NCI-H460 (cell line): ENCODE data around the gene NOTCH4. TPM values are rescaled to one million over a fixed set of nuclear protein-coding genes. Genes with fewer than 3 reads are reported as not detected.
"Not testable (repeated sequence)": the region's sequence is repeated elsewhere in the genome, so short reads cannot be mapped to it uniquely, and the experiment has no call there.

Experiments
- DNase-seq: peaks from one replicate; pipeline ENCODE4 v3.0.0-alpha.2; 2016; ENCODE audit warnings: low read depth; ENCODE audit errors: extremely low read depth
- total RNA-seq: library from RNA; depleted of rRNA; stranded (reverse); fragments of >200 nt; shearing (Covaris generic); gene quantifications from 2 replicates; pipeline ENCODE4 v1.2.3, GENCODE V29; 2014

NOTCH4 gene
- total RNA-seq, 1 experiment from 2014 or later, result 1.5 TPM

DNA sequence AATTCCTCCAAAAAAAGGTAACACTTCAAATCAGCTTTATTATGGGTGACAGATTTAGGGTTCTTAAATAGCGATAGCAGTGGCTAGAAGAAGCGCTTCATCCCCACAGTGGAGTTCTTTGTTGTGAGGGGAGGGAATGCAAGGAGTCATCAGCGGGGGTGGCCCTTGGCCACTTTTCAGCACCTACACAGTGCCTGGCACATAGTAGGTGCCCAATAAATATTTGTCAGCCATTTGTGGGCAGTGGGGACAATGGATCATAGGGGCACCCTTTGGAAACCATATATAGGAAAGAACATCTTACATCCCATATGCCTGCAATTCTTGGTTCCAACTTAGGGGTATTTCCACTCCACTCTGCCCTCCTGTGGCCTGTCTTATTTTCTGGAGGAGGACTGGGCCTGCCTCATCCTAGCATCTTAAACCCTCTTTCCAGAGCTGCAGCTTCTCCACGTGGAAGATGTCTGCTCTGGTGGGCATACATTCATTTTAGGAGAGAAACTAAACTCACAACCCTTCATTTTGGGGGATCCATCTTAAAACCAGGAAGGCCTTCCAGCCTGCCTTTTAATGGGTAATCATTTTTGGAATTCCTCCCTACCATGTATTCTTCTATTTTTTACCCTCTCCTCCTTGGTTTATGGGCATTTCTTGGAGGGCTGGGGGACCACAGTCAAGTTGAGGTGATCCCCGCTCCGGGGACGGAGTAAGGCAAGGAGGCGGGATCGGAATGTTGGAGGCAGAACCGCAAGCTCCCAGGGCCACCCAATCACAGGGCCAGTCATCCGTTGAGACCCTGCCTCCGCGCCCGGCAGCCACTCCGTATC is 28.8 kb downstream of the NOTCH4 start:
- peak; percentile 27 for DNase-seq

DNA sequence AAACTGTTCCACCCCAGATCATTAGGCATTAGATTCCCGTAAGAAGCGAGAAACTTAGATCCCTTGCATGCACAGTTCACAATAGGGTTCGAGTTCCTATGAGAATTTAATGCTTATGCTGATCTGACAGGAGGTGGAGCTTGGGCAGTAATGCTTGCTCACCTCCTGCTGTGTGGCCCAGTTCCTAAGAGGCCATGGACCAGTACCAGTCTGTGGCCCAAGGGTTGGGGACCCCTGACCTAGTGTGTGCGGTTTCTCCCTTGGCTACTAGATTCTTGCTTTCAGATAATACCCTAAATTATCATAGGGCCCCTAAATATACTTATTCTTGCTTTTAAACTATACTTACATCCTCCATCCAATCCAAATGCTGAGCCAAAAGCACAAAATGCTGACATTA is 29.5 kb downstream of the NOTCH4 start:
- no peak for DNase-seq

DNA sequence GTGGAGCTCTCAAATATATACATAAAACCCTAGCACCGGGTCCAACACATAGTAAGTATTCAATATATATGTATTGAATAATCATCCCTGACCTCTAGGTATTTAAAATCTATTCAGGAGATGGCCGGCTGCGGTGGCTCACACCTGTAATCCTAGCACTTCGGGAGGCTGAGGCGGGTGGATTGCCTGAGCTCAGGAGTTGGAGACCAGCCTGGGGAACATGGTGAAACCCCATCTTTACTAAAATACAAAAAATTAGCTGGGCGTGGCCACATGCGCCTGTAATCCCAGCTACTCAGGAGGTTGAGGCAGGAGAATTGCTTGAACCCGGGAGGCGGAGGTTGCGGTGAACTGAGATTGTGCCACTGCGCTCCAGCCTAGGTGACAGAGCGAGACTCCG is 30.8 kb downstream of the NOTCH4 start:
- DNase-seq, result not testable (repeated sequence)

DNA sequence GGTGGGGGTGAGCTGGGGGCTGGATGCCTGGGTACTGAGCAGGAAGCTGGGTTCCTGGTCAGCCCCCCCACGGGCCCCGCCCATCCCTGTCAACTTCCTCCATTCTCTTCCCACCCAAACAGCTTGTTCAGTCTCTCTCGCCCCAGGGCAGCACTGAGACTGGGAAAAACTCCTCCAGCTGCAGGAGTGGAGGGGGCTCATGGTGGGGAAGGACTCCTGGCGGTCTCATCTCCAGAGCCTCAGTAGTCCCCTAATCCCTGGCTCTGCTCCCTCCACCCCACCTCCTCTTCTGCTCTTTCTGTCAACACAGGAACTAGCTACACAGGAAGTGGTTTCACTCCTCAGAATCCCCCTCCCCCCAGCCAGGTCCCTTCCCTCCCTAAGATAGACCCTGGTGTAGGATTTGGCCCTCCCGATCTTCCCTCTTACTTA is 31.2 kb downstream of the NOTCH4 start, which contains the start of gene GPSM3:
Gene GPSM3 (minus strand): TSS at position 36 of the 432 bp plus-strand sequence. CDS start 130 bp downstream, outside the sequence.
- DNase-seq, result no peak

DNA sequence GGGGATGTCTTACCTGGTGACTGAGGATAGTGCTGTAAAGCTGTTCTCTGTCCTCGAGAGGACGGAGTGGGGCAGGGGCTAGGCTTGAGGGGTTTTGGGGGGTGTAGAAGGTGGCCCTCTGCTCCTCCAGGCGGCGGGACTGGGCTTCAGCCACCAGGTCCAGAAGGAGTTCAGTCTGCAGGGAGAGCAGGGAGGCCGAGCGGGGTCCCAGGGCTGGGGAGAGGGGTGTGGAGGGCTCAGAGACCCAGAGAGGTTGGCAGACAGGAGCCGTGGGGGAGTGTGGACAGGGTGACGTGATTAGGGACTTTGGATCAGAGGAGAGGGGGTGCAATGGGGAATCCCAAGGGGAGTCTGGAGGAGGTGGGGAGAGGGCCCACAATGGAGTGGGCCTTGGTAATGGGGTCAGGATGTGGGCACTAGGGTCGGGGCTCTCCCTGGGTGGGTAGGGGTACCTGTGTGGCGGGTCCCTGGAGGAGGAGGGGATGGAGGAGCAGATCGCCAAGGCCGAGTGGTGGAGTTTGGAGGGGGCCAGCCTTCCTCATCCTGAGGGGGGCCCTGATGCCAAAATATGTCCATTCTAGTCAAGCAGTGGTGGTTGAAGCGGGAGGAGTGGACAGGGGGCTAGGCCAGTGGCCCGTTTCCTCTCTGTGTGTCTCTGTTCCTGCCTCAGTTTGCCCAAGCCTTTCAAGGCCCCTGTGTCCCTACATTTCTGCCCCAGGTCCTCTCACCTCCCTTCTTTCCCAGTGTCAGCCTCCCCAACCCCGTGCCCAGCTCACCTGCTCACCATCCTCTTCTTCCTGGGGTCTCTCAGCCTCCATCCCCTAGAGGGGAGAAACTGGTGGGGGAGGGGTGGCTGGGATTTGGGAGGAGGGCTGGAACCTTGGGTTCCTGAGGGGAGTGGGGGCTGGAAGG is 31.9 kb downstream of the NOTCH4 start:
- DNase-seq, result no peak

DNA sequence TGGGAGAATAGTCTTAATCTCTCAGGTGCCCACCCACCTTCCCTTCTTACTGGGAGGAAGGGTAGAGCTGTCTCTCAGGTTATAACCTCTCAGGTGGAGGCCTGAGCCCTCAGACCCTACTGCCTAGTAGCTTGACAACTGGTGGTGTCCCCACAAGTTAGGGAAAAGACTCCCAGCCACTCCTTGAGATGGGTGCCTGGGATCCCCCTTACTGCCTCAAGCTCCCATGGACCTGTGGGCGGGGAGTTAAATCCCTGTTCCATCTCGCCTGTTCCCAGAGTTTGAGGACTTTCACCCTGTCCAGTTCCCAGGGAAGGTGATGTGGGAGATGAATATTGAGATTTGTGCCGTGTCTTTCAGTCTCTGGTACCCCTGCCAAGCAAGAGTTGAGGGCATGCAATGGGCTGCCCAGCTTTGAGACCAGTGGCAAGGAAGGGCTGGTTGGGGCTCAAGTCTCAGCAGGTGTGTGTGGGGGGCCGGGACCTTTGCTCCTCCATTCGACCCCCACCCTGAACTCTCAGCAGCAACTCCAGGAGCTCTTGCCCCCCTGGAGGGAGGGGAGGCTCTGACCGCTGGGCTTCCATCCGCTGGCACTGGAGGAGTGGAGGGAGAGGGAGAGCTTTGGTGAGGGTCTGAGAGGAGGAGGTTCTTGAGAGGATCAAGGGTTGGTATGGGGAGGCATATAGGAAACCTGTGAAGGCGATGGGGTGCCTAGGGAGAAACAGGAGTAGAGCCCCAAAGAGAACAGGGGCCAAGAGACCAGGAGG is 32.8 kb downstream of the NOTCH4 start:
- no peak for DNase-seq

DNA sequence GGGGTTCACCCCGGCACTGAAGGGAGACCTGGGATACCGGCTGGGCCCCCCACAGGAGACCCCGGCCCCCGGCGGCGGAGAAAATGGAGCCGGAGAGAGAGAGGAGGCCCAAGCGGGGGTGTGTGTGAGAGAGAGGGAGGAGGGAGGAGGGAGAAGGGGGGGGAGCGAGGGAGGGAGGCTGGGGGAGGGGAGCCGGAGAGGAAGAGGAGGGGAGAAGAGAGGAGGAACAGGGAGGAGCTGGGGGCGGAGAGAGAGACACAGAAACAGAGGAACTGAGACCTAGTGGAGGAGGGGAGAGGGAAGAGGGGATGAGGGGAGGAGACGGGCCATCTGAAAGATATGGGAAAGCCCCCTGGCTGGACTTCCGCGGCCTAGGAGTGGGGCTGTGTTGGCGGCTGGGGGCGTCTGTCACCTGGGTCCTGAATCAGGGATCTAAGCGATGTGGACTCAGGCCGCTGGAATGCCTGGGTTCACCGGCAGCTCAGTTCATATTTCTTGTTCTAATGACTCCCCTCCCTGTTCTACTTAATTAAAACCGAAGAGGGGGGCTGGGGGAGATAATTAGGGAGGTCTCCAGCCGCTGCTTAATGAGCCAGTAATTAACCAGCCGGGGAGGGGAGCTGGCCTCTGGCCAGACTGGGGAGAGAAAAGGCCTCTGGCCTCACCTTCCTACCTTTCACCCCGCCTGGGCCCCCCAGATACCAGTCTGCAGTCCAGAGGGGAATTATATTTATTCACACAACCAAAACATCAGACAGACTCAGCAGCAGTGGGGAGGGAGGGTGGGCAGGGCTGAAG is 33.6 kb downstream of the NOTCH4 start, which contains the start of gene PBX2:
Gene PBX2 (minus strand): TSS at position 149 of the 798 bp plus-strand sequence. CDS start 287 bp downstream, outside the sequence.
- peak; percentile 71 for DNase-seq

DNA sequence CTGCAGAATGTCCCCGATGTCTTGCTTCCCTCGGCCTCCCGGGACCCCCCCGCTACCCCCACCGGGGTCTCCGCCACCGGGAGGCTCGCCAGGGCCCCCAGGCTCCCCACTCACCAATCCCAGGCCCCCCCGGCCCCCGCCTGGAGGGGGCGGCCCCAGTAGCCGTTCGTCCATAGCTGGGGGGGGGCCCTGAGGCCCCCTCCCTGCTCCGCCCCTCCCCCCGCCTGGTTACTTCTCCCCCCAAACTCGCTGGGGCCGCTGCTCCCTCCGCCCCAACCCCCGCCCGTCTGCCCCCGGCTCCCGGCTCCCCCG is 34.2 kb downstream of the NOTCH4 start:
- DNase-seq, result no peak

DNA sequence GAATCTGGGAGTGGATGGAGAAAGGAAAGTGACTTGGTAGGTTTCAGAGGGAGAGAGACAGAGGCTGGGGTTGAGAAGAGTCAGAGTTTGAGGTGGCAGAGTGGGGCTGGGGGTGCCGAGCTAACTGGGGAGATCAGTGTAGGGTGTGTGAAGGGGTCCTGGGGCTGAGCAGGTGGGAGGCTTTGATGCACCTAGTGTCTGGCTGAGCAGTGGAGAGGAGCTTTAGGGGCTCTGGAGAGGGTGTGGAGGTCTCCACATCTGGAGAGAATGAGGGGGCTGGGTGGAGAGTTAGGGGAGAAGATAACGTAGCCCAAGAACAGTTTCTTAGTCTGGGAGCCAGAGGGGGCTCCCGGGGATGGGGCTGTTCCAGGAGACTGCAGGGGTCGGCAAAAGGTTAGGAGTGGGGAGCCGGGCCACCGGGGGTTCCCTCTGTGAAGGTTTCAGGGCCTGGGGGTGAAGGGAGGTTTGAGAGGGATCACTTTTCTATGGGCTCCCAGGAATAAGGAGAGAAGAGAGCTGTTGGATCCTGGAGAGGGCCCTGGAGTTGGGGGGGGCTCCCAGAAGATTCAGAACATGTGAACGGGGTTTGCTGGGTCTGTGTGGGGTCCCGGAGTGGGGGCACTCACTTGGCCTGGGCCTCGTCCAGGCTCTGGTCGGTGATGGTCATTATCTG is 34.7 kb downstream of the NOTCH4 start:
- no peak for DNase-seq

DNA sequence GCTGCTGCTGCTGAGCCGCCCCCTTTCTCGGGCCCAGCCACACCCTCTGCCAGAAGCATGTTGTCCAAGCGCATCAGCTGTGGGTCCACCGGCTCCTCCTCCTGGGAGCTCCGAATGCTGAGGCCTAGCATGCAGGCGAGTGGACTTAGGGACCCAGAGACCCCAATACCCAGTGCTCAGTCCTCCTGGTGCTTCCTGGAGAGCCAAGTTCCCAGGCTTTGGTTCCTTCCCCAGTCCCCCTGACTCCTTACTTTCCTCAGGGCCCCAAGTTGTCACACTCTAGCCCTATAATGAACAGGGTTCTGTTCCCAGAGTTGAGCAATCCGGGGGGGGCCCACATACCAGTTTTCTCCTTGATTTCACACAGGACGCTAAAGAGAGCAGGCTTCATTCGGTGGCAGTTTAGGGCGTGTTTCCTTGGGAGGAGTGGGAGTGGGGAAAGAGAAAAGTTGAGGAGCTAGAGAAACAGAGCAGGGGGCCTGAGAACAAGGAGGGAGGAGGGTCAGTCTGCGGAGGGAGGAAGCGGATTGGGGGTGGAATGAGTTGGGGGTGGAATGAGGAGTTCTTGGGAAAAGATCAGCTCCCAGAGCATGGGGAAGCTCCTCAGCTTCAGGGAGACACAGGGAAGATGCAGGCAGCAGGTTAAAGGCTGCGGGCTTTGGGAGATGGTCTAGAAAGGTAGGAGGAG is 35.3 kb downstream of the NOTCH4 start:
- no peak for DNase-seq

DNA sequence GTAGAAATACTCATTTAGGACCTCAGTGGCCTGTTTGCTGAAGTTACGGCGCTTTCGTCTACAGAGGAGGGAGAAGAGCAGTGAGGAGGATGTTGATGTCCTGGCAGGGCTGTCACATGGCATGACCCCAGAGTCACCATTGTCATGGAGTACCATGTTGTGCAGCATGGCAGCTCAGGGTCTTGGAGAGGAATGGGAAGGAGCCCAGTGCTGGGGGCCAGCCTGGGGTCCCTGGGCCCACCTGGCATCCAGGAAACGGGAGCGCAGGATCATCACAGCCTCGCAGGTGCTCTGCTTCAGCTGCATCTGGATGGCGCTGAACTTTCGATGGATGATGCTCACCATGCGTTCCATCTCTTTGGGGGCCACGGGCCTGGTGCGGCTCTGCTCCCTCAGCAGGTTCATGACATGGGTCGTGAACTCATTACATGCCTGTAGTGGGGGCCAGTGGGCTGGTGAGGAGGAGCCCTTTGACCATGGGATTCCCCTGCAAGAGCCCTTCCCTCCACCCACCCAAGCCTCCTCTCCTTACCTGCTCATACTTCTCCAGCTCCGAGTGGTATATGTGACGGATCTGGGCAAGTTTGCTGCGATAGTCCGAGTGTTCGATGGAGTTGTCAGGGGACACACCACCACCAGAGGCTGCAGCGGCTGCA is 36.0 kb downstream of the NOTCH4 start:
- not testable (repeated sequence) for DNase-seq

DNA sequence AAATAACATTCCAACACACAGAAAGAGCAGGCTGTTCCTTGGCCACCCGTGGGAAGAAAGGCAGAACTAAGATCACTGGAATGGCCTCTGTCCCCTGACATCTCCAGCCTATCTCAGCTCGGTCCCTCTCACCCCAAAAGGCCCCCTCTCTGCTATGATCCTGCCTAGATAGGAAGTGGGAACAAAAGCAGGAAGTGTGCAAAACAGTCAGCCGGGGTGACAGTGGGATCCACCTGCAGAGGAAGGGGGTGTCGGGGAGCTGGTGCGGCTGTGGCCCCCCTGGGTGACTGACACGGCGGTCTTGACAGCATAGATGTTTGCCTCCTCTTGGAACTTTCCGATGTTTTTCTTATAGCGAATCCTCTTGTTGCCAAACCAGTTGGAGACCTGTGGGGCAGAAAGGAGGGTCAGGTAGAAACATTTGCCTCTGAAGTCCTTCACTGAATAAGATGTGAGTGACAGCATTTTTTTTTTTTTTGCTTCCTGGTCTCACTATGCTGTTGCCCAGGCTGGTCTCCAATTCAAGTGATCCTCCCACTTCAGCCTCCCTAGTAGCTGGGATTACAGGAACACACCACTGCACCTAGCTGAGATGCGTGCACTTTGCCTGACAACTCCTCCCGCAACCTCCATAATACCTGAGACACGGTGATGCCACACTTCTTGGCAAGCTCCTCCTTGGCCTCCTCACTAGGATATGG is 36.7 kb downstream of the NOTCH4 start:
- DNase-seq, result no peak

DNA sequence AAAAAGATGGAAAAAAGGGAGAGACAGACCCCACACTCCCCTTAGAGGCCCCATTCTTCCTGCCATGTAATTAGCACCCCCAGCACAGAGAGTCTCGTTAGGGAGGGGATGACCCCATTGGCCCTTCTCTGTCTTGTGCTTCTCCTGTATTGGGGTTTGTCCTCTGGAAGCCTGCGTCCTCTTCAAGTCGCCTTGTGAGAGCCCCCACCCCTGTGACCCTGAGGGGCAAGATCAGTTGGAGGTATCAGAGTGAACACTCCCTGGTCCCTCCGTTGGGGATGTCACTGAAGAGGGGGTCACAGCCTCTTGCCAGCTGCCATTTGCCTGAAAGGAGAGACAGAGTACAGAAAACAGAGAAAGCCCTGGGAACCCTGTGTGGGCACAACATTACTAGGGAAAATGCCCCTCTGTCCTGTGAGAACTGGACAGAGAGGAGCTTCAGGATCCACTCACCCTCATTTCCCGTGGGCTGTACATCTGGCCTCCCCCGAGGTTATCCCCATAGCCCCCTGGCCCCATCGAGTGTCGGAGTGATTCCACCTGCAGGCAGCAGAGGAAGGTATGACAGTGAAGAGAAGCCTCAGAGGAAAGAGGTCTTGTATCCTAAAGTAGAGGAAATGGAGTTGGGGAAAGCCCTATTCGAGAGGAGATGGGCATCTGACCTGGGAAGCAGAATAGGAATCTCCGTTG is 37.6 kb downstream of the NOTCH4 start:
- DNase-seq, result not testable (repeated sequence)

DNA sequence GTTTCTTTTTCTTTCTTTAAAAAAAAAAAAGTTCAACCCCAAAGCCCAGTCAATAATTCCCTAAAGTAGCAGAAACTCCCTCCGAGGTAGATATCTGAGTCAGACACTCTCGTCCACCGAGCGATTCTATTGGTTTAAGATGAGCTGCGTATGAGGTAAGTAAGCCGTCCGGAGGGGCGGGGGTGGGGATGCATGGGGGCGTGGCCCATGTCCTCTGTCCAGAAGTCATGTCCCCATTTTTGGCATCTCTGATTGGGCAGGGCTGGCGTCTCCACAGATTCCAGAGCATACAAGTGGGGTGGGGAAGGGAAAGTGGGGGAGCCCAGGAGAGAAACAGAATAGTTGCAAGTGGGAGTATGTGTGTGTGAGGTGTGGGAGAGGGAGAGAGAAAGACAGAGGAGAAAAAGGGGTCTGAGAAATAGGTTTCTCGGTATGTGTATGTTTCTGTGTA is 38.2 kb downstream of the NOTCH4 start:
- peak; percentile 74 for DNase-seq

DNA sequence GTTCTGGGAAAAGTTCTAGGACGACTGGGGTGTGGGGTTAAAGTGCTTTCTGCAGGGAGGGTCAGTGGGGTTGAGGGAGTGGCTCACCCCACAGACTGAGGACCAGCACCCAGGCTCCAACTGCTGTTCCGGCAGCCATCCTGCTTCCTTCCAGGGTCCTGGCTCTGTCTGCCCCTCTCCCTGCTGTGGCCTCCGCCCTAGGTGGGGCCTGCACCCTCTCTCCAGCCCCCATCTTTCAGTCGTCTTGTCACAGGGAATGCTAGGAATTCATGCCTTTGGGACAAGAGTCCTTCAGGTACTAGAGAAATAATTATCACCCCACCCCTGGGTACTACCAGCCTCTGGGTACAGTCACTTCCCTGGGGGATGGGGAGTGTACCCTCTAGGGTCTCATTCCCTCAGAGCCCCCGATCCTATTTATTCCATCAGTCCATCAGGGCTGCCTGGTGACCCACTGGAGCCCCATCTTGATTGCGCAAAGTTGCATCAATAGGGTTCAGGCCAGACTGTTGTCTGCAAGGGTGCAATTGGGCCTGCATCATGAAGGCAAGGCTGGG is 39.7 kb downstream of the NOTCH4 start, which contains the start of gene AGER:
Gene AGER (minus strand): TSS at position 170 of the 557 bp plus-strand sequence. CDS start 31 bp downstream, at position 139.
- DNase-seq, result no peak

DNA sequence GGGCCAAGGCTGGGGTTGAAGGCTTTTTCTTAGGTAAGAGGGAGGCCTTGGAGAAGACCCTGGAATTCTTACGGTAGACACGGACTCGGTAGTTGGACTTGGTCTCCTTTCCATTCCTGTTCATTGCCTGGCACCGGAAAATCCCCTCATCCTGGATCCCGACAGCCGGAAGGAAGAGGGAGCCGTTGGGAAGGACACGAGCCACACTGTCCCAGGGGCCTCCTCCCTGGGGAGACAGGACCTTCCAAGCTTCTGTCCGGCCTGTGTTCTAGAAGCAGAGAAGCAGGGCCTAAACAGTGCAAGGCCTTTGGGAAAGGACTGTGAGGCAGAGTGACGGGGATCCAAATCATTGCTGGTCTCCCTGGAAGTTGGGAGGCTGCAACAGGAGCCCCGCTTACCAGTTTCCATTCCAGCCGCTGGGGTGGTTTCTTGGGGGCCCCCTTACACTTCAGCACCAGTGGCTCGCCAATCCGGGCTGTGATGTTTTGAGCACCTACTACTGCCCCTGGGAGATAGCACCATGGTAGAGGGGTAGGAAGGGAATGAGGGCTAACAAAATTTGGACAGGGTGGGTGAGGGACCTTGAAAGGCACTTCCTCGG is 40.3 kb downstream of the NOTCH4 start:
- DNase-seq, result no peak
